ENCODE results near the gene UXT. TPM values are rescaled to one million over a fixed set of nuclear protein-coding genes. Genes with fewer than 3 reads are reported as not detected.

UXT gene
- total and polyA plus RNA-seq, 8 donors, result 2.9 to 320 (median 90.0) TPM

DNA sequence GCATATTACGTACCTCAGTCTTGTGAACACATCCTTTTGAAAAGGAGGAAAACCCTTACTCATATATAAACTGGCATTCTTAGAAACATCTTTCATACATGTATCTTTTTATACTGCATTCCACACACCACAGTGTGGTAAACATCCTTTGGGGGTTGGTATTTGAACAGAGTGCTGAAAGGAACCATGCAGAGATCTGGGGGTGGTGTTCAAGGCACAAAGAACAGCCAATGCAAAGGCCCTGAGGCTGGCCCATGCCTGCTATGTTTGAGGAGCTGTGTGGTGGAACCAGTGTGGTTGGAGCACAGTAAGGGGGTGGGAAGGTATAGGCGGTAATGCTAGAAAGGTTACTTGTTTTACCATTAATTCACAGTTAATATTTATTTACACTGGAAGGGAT is 10.6 kb downstream of the UXT start:
- peaks cover 0 to 9% (median 7%) of the 10 kb centered on the region in 4 donors for H3K36me3 ChIP-seq
- WGBS, 5 donors, result 65 to 92% (median 84%) methylated on average over 2 of the region's 2 CpGs
- H3K27me3 ChIP-seq, result peaks cover 0 to 7% (median 0%) of the 10 kb centered on the region in 3 donors
- no peak for TF ChIP-seq POLR2A (IDR thresholded peaks at IDR 0.05)
- TF ChIP-seq, protein P1, sequence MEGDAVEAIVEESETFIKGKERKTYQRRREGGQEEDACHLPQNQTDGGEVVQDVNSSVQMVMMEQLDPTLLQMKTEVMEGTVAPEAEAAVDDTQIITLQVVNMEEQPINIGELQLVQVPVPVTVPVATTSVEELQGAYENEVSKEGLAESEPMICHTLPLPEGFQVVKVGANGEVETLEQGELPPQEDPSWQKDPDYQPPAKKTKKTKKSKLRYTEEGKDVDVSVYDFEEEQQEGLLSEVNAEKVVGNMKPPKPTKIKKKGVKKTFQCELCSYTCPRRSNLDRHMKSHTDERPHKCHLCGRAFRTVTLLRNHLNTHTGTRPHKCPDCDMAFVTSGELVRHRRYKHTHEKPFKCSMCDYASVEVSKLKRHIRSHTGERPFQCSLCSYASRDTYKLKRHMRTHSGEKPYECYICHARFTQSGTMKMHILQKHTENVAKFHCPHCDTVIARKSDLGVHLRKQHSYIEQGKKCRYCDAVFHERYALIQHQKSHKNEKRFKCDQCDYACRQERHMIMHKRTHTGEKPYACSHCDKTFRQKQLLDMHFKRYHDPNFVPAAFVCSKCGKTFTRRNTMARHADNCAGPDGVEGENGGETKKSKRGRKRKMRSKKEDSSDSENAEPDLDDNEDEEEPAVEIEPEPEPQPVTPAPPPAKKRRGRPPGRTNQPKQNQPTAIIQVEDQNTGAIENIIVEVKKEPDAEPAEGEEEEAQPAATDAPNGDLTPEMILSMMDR (IDR thresholded peaks at IDR 0.05), result no peak
- no peak for TF ChIP-seq POLR2AphosphoS5 (IDR thresholded peaks at IDR 0.05)
- no peak for TF ChIP-seq EP300 (IDR thresholded peaks at IDR 0.05)
- H3K27ac ChIP-seq, result no peak overlapping the region
- no peaks in the 10 kb centered on the region for H3K9me3 ChIP-seq
- H3K4me3 ChIP-seq, result no peak overlapping the region
- peaks cover 0 to 31% (median 19%) of the 10 kb centered on the region in 4 donors for H3K4me1 ChIP-seq
- intact Hi-C loops (cut with DNase I; ENCODE audit: low total_unique reads), result no loop called here
- no peak for DNase-seq

DNA sequence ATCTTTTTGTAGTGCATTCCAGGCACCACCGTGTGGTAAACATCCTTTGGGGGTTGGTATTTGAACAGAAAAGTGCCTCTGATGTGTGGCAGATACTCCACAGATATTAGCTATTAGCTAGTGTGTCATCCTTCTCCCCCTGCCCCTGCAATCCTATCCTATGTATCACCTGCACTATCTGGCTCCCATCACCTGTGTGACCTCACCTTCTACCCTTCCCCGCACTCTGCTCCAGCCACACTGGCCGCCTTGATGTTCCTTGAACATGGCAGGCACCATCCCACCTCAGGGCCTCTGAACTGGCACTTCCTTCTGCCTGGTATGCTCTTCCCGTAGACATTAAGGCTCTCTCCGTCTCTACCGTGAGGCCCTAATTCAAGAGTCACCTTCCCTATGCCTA is 12.3 kb downstream of the UXT start:
- DNase-seq, result no peak
- H3K9me3 ChIP-seq, result no peaks in the 10 kb centered on the region
- H3K4me1 ChIP-seq, result peaks cover 0 to 31% (median 17%) of the 10 kb centered on the region in 4 donors
- 79 to 84% (median 80%) methylated on average over 6 of the region's 6 CpGs for WGBS, 5 donors
- no peaks in the 10 kb centered on the region for H3K36me3 ChIP-seq
- H3K27ac ChIP-seq, result no peak overlapping the region
- H3K27me3 ChIP-seq, result peaks cover 0 to 7% (median 0%) of the 10 kb centered on the region in 3 donors
- H3K4me3 ChIP-seq, result no peak overlapping the region
- intact Hi-C loops (cut with DNase I; ENCODE audit: low total_unique reads), result no loop called here
- TF ChIP-seq POLR2A (IDR thresholded peaks at IDR 0.05) (no peak), POLR2AphosphoS5 (IDR thresholded peaks at IDR 0.05) (no peak), EP300 (IDR thresholded peaks at IDR 0.05) (no peak)
- TF ChIP-seq, protein P1 (IDR thresholded peaks at IDR 0.05), result no peak

DNA sequence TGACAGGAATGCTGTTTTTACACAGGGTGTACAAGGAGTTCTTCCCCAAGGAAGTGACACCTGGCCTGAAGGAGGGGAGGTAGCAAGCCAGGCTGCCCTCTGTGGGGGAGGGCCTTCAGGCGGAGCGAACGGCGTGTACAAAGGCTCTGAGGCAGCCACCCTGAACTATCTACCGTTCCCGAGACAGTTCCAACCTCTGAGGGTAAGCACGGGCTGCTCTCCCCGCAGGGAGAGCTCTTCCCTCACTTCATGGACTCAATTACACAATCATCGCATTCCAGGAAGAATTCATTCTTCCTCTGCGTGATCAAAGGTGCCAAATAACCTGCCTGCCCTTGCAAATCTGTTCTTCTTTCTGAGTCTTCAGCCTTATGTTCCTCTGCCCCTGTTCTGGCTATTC is 13.4 kb downstream of the UXT start:
- Histone ChIP-seq H3K36me3 (peaks cover 0 to 10% (median 10%) of the 10 kb centered on the region in 4 donors), H3K27ac (no peak overlapping the region), H3K27me3 (peaks cover 0 to 7% (median 0%) of the 10 kb centered on the region in 3 donors), H3K9me3 (peaks cover 0 to 10% (median 4%) of the 10 kb centered on the region in 4 donors), H3K4me3 (no peak overlapping the region), H3K4me1 (peaks cover 0 to 24% (median 12%) of the 10 kb centered on the region in 4 donors)
- TF ChIP-seq, protein P1 (IDR thresholded peaks at IDR 0.05), result no peak
- TF ChIP-seq POLR2AphosphoS5 (IDR thresholded peaks at IDR 0.05) (no peak), POLR2A (IDR thresholded peaks at IDR 0.05) (no peak), EP300 (IDR thresholded peaks at IDR 0.05) (no peak)
- intact Hi-C loops (cut with DNase I; ENCODE audit: low total_unique reads), result no loop called here
- no peak for DNase-seq
- 72 to 83% (median 79%) methylated on average over 3 to 10 of the region's 10 CpGs for WGBS, 5 donors

DNA sequence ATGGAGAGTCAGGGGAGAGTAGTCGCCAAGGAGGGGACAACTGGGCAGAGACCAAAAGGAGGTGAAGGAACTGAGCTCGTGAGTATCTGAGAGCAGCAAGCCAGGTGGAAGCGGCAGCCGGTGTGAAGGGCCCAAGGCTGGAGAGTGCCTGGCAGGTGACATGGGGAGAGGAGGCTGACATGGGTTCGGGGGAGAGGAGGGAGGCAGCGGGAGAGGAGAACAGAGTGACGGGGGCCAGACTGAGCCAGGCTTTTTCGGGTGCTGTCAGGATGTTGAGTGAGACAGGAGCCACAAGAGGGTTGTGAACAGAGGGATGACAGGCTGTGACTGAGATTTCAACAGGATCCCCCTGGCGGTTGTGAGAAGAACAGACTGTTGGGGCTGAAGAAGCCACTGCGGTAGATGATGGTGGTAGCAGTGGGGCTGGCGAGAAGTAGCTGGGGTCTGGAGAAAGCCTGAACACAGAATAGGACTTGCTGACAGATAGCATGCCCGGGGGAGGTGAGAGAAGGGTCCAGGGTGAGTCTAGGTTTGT is 14.4 kb downstream of the UXT start:
- peaks cover 0 to 4% (median 0%) of the 10 kb centered on the region in 3 donors for H3K27me3 ChIP-seq
- peaks cover 4 to 19% (median 19%) of the 10 kb centered on the region in 4 donors for H3K36me3 ChIP-seq
- peaks cover 0 to 23% (median 11%) of the 10 kb centered on the region in 4 donors for H3K4me1 ChIP-seq
- H3K9me3 ChIP-seq, result peaks cover 0 to 16% (median 8%) of the 10 kb centered on the region in 4 donors
- intact Hi-C loops (cut with DNase I; ENCODE audit: low total_unique reads), result no loop called here
- H3K4me3 ChIP-seq, result no peak overlapping the region
- DNase-seq, result peak in 1 of 2 donors; percentile 47
- H3K27ac ChIP-seq, result no peak overlapping the region
- WGBS, 5 donors, result 59 to 74% (median 62%) methylated on average over 11 to 12 of the region's 12 CpGs
- no peak for TF ChIP-seq POLR2AphosphoS5 (IDR thresholded peaks at IDR 0.05)
- no peak for TF ChIP-seq POLR2A (IDR thresholded peaks at IDR 0.05)
- no peak for TF ChIP-seq EP300 (IDR thresholded peaks at IDR 0.05)
- TF ChIP-seq, protein P1 (IDR thresholded peaks at IDR 0.05), result peak in 2 of 7 experiments; percentile 13 to 32
